Vagina (tissue), 2 donors: Measurements from ENCODE around the gene FOXK1. TPM values are rescaled to one million over a fixed set of nuclear protein-coding genes. Genes with fewer than 3 reads are reported as not detected.
A peak's percentile ranks its signal among the peaks of the same experiment; 100 is the strongest.

Source experiments
- DNase-seq, 2 donors: peaks; one replicate each; pipeline ENCODE4 v3.0.0-alpha.2; 2017; ENCODE audit errors: extremely low spot score in 2 of 2
- H3K27ac ChIP-seq: fragments of 200-600 bp; sonication (generic); one replicate; pipeline ENCODE4 v1.5.1; 2019
- H3K27me3 ChIP-seq: fragments of 200-600 bp; sonication (generic); one replicate; pipeline ENCODE4 v1.5.1; 2019
- H3K36me3 ChIP-seq, 2 donors: fragments of 200-600 bp; sonication (generic); one replicate each; pipeline ENCODE4 v1.5.1; 2017 to 2019
- H3K4me1 ChIP-seq: fragments of 200-600 bp; sonication (generic); one replicate; pipeline ENCODE4 v1.5.1; 2019
- H3K4me3 ChIP-seq, 2 donors: fragments of 200-600 bp; sonication (generic); 1 replicate in 1 of 2; 2 replicates in 1 of 2; pipeline ENCODE4 v1.5.1; 2016 to 2019
- H3K9me3 ChIP-seq: fragments of 200-600 bp; sonication (generic); one replicate; pipeline ENCODE4 v1.5.1; 2019
- CTCF ChIP-seq, 3 experiments: fragments of 450-650 bp in 2 of 3; fragments of 200-600 bp in 1 of 3; sonication (generic) in 1 of 3; IDR thresholded peaks; one replicate each; pipeline ENCODE4 v1.5.1; 2017 to 2019; ENCODE audit warnings: antibody characterized with exemption in 3 of 3, mild to moderate bottlenecking in 2 of 3, moderate library complexity in 2 of 3
- POLR2A ChIP-seq, 2 donors: fragments of 450-650 bp; IDR thresholded peaks; one replicate each; pipeline ENCODE4 v1.6.1; 2017; ENCODE audit warnings: antibody characterized with exemption in 2 of 2, mild to moderate bottlenecking in 2 of 2, moderate library complexity in 2 of 2
- POLR2AphosphoS5 ChIP-seq, 2 donors: sonication (generic); formaldehyde crosslinking; IDR thresholded peaks; one replicate each; pipeline ENCODE4 v1.9.0; 2017; ENCODE audit warnings: antibody characterized with exemption in 2 of 2, mild to moderate bottlenecking in 2 of 2, low read depth in 1 of 2; ENCODE audit not compliant: insufficient read depth in 1 of 2
- intact Hi-C: fragments of 100-400 bp; cut with DNase I; formaldehyde crosslinking; loops from one replicate; pipeline ENCODE4 v1.15.1; 2023
- total RNA-seq: library from RNA; depleted of rRNA; stranded (reverse); fragments of >200 nt; gene quantifications from one replicate; pipeline ENCODE4 v1.2.3, GENCODE V29; 2016

The FOXK1 gene
- total RNA-seq, 1 donor from 2014 or later, result 28.5 TPM

DNA sequence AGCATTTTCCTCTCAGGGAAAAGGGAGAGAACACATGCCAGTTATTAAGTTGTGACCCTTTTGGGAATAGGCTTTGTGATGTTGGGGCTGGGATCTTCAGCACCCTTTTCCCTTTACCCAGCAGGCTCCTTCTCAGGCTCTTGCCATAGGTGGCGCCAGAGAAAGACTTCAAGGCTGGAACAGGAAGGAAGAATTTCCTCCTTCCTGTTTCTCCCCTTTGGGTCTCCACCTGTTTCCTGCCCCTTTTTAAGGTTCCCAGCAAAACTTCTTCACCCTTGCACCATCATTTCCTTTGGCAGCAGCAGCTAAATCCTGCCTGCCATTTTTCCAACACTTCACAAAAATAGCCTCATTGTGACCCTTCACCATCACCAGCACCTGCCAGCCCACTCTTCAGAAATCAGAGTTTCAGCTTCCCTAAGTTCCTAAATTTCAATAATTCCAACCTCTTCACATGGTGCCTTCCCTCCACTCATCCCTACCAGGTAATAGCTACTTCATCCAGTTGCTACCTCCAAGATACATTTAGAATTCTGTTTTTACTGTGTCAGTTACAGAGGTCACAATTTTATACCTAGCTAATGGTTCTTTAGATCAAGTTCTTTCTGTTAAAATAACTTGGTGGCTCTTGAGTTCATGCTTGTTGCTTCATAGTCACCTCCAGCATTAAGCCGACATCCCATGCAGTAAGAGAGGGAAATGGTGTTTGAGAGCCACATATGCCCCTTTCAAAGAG is 22.4 kb upstream of the FOXK1 start:
- Histone ChIP-seq H3K27ac (no peak overlapping the region), H3K4me1 (peaks cover 7% of the 10 kb centered on the region), H3K4me3 (no peak overlapping the region), H3K9me3 (no peaks in the 10 kb centered on the region), H3K27me3 (no peaks in the 10 kb centered on the region), H3K36me3 (no peaks in the 10 kb centered on the region)
- intact Hi-C loops, result no loop called here
- TF ChIP-seq POLR2A (IDR thresholded peaks at IDR 0.05), result no peak
- TF ChIP-seq POLR2AphosphoS5 (IDR thresholded peaks at IDR 0.05; ENCODE audit: insufficient read depth in 1 of 2, low read depth in 1 of 2), result no peak
- TF ChIP-seq CTCF (IDR thresholded peaks at IDR 0.05), result no peak
- no peak for DNase-seq

DNA sequence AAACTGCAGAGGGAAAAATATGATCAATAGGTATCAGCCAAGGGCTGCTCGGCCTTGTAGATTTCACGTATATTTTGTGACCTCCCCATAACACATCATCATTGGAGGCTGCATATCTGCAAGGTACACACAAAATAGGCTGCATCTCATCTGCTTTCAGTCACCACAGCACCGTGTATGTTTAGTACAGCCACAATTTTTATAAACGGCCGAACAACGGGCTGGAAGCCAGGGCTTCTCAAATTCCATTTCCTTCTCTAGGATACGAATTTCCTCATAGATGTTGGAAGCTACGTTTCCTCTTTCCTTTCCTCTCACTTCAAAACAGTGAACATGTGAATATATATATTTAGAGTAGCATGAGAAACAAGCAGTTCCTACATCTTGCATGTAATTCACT is 20.2 kb upstream of the FOXK1 start:
- Histone ChIP-seq H3K27ac (no peak overlapping the region), H3K27me3 (no peaks in the 10 kb centered on the region), H3K9me3 (no peaks in the 10 kb centered on the region), H3K4me3 (no peak overlapping the region), H3K4me1 (peaks cover 7% of the 10 kb centered on the region), H3K36me3 (no peaks in the 10 kb centered on the region)
- TF ChIP-seq CTCF (IDR thresholded peaks at IDR 0.05) (no peak), POLR2A (IDR thresholded peaks at IDR 0.05) (no peak), POLR2AphosphoS5 (IDR thresholded peaks at IDR 0.05; ENCODE audit: insufficient read depth in 1 of 2, low read depth in 1 of 2) (no peak)
- no peak for DNase-seq
- intact Hi-C loops, result no loop called here

DNA sequence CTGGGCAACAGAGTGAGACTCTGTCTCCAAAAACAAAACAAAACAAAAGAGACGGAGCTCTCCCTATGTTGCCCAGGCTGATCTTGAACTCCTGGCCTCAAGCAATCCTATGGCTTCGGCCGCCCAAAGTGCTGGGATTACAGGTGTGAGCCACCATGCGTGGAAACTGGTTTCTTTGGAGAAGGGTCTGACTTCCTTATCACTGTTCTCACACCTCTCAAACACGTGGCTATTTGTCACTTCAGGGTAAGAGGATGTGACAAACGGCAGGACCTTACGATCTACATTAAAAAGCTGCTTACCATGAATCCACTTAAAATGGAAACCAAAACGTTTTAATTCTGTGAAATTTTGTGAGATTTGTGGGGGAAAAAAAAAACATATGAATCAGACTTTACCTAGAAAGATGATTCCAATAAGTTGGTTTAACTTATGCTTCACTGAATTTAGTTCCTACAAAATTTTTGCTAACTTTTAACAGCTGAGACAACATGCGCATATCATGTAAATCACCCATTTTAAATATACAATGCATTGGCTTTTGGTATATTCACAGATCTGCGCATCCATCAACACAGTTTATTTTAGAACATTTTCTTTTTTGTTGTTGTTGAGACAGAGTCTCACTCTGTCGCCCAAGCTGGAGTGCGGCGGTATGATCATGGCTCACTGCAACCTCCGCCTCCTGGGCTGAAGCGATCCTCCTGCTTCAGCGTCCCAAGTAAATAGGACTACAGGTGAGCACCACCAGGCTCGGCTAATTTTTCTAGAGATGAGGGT is 18.7 kb upstream of the FOXK1 start:
- Histone ChIP-seq H3K9me3 (no peaks in the 10 kb centered on the region), H3K27ac (no peak overlapping the region), H3K36me3 (no peaks in the 10 kb centered on the region), H3K27me3 (no peaks in the 10 kb centered on the region), H3K4me1 (peaks cover 7% of the 10 kb centered on the region), H3K4me3 (no peak overlapping the region)
- TF ChIP-seq POLR2AphosphoS5 (IDR thresholded peaks at IDR 0.05; ENCODE audit: insufficient read depth in 1 of 2, low read depth in 1 of 2) (no peak), CTCF (IDR thresholded peaks at IDR 0.05) (no peak), POLR2A (IDR thresholded peaks at IDR 0.05) (no peak)
- no peak for DNase-seq
- intact Hi-C loops, result no loop called here

DNA sequence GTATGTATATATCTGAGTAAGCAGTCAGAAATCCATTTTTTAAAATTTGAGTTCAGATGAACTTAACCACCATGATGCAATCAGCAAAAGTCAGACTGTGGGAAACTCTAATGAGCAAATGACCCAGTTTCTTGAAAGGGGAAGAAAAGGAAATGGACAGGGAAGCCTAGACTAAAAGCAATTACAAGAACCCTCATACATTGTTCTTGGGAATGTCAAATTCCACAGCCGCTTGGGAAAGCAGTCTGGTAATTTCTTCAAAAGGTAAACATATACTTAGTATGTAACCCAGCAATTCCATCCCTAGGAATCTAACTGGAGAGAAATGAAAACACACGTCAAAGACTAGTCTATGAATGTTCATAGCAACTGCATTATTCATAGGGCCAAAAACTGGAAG is 16.4 kb upstream of the FOXK1 start:
- TF ChIP-seq CTCF (IDR thresholded peaks at IDR 0.05) (no peak), POLR2A (IDR thresholded peaks at IDR 0.05) (no peak)
- Histone ChIP-seq H3K27ac (peak overlapping the region; percentile 9), H3K36me3 (no peaks in the 10 kb centered on the region), H3K27me3 (no peaks in the 10 kb centered on the region), H3K4me1 (peaks cover 7% of the 10 kb centered on the region), H3K4me3 (no peak overlapping the region), H3K9me3 (no peaks in the 10 kb centered on the region)
- intact Hi-C loops, result no loop called here
- no peak for DNase-seq
